NCI-H345 treated with DMSO at 0.1 percent for 48 hours (cell line): ENCODE data around the gene TMEM171.

Source experiments
- DNase-seq: peaks from one replicate; lab custom pipeline; 2025; ENCODE audit not compliant: unreplicated experiment; lab: John Stamatoyannopoulos, UW

The TMEM171 gene

DNA sequence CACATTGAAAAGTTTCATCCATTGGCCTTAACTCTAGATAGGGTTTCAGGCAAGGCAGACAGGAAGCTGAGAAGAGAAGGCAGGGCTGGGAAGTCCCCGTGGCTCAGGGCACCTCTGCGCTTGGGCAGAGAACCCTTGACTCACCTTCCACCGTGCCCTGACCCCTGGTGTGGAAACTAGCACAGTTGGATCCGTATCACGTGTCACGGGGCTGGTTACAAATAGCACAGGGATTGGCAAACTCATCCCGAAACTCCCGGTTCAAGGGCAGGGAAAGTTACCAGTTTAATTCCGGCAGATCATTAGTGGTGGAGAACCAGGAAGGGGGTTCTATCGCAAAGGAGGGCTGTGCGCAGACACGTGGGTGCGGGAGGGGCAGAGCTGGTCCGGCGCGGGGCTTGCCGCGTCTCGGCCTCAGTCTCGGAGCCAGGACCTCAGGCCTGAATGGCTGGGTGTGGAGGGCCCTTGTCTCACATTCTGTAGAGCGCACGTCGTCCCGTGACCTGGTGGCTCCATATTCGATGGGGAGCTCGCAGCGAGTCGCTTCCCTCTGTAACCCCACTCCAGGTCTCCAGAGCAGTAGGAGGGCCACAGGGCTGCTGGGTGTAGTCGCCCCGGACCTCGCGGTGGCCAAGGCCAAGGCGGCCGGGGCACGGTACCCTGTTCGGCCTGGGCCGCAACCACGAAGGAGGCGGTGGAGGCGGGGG is 771 bp upstream of the TMEM171 start:
- DNase-seq = no peak

DNA sequence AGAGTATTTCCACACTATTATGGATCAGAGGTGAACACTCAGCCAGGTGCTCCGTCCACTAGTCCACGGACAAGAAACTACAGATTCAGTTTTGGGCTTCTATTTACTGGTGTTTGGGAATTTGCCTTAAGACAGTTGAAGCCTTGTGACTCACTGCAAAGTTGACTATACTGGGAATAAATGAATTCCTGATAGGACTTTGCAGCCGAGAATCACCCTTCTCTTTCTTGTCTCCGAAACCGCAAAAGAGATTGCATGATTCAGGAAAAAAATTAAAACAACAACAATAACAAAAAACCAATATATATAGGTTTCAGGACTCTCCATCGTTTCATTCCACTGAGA is 716 bp downstream of the TMEM171 start:
- DNase-seq = no peak

DNA sequence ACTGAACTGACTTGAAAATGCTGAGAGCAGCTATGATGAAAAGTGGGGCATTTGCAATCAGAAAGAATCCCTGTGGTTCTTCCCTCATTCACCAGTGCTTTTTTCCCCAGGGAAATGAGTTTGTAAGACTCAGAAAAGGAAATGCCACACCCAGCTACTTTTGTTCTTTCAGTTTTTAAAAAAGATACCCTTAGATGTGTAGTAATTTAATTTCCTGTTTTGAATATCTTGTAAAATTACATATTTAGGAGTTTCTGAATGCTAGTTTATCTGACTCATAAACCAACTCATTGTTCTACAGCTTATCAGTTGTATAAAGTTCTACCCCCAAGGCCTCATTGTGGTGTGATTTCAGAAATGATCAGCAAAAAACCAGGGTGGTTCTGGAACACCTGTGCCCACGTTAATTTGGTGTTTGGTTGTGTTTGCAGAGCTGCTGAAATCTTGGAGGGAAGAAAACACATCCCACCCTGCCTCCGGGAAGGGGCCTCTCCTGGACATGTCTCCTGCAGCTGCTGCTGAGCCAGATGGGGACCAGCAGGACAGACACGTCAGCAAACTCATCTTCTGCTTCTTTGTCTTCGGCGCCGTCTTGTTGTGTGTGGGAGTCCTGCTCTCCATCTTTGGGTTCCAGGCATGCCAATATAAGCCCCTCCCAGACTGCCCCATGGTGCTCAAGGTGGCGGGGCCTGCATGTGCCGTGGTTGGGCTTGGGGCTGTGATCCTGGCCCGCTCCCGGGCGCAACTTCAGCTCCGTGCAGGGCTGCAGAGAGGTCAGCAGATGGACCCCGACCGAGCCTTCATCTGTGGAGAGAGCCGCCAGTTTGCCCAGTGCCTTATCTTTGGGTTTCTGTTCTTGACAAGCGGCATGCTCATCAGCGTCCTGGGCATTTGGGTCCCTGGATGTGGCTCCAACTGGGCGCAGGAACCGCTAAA is 2.8 kb downstream of the TMEM171 start:
- no peak for DNase-seq

DNA sequence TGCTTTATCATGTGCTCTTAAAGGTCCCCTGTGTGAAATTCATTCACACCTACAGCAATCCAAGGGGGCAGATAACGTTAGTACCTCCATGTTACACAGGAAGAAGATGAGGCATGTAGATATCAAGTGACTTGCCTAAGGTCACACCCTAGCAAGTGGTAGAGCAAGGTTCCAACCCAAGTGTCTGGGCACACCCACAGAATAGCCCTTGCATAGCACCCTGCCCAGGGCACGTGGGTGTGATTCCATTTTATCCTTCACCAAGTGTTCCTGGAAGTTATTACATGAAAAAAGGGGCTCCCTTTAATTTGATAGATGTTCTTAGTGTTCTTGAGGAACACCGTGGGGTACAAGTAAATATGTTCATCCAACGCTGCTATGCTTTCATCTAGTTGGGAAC is 4.9 kb downstream of the TMEM171 start:
- DNase-seq = no peak

DNA sequence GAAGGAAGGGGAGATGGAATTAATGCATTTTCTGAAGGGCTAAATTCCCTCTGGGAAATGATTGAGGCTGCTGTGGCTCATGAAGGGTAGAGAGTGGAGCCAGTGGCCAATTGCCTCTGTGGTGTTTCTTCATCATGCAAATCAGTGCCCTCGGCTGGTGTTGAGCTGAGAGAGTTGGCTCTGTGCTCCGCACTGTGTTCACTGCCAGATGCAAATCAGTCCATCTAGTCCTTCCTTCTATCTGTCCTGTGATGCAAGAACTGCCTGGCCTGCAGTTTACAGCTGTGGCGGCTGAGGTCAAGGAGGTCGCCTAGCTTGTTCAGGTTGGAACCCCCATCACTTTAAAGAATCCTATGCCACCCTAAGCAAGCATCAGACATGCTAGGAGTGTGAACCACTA is 6.0 kb downstream of the TMEM171 start:
- DNase-seq = no peak

DNA sequence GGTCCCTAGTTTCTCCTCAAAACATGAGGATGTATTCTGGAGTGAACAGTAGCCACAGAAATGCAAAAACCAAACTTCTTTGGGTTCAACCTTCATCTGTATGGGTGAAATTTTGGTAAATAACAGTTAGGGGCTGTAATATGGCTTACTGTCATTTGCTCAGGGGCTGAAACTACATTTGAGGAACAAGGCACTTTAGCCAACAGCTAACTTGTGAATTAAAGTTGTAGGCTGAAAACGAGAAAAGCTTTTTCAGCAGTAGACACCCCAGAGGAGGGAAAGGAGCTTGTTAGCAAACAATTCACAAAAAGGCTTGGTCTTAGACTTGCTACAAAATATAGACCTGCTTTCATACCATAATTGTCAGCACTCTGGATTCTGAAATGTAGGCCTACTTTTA is 6.6 kb downstream of the TMEM171 start:
- no peak for DNase-seq

DNA sequence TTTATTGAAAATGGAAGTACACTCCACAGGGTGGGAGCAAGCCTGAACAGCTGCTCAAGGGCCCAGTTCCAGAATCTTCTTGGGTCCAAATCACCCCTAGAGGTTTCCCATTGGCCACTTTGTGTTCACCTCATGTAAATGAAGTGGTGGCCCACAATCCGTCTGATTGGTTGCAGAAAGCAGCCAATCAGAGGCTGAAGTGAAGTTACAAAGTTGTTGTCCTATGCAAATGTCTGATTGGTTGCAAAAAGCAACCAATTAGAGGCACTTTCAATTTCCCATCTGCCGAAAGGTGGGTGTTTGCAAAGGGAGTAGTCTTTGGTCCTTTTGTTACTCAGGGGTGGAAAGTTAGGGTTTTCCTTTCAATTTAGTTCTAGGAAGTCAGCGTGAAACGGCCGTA is 8.8 kb downstream of the TMEM171 start:
- DNase-seq = no peak

DNA sequence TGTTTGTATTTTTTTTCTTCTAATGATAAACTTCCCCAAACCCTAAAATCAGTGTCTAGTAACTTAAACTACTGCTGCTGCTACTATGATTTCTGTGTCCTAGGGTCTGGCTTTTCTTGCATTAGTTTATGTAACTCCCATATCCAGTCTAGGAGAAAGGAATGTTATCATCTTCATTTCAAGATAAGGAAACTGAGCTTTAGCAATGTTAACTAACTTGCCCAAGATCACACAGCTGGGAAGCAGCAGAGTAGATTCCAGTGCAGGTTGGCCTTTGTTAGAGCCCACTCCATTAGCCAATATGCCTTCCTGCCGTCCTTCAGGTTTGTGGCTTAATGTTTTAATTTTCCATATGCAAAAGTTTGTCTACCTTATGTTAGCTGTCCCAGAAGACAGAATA is 10.4 kb downstream of the TMEM171 start:
- no peak for DNase-seq

DNA sequence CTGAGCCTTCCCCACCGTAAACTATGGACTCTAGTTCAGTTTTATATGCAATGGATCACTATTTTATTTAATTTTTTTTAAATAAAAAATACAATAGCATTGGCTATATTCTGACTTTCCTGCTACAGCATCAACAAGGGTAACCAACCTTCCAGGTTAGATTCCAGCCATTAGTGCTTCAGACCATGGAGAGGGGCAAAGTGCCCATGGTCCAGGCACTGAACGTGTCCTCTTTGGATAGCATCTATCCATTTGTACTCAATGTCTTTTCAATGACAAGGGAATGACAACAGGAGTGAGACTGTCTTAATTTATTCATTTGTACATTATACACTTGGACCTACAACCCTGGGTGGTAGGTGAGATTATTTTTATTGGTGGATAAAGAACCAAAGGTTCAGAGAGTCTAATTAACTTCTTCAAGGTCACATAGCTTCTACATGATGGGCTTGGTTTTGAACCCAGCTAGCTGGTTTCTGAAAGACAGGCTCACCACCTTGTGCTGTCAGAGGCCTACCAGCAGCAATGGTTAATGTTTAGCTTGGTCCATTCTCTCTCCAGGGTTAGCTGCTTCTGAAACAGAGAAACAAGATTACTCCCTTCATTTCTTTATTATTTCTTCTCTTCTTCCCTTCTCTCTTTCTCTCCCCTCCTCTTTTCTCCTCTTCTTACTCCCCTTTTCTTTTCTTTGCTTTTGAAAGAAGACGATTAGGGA is 11.5 kb downstream of the TMEM171 start:
- no peak for DNase-seq

DNA sequence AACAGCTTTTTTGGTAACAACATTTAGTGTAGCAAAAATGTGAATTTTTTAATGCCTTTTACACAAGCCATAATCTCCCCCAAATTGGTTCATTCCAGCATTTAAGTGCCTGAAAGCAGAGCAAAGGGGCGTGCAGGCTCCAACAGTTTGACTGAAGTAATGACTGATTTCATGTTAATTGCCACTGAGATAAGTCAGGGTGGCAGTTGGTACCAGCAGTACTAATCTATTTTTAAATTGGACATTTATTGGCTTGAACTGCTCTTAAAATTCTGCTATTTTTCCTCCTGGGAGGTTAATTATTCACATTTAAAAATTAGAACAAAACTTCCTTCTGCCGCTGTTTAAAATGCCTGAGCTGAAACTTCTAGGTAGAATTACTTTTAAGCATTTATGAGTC is 12.4 kb downstream of the TMEM171 start:
- DNase-seq = no peak

DNA sequence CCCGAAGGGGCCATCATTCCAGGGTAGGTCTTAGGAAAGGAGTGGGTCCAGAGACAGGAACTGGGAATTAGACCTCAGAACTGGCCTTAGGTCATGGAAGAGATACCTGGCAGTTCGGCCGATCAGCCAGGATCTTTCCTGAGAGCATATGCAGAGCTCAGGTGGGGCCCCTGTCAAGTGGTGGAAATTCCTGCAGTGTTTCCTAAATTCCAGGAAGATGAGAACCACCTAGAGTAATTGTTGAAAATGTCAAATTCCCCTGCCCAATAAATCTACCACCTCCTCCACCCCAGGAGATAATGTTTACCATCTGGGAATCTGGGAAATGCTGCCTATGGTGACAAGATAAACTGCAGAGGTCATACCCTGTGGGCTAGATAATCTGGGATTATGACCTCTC is 14.6 kb downstream of the TMEM171 start:
- DNase-seq = no peak

DNA sequence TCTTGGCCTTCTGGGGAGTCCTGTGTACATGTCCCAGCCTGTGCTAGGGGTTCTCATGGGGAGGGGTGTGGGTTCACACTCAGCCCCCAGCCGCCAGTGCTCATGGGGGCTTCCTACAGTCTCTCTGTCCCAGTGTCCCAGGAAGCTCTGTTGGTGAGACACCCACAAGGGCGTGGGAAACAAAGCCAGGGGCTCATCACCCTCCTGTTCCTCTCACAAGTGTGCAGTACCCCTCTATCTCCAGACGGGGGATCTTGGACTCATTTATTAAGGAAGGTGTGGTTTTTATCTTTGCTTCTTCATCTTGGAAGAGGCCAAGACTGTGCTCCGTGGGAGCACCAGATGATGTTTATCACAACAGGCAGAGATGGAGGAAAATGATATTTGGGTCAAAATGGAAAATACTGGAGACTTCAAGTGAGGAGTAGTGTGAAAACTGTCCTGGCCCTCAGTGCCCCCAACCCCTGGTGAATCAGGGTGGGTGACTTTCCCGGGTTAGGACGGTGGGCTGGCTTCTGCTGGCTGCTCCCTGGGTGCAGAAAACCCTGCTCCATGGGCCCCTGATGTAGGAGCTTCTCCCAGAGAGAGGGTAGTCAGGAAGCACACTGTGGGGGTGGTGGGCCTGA is 15.2 kb downstream of the TMEM171 start:
- DNase-seq = no peak

DNA sequence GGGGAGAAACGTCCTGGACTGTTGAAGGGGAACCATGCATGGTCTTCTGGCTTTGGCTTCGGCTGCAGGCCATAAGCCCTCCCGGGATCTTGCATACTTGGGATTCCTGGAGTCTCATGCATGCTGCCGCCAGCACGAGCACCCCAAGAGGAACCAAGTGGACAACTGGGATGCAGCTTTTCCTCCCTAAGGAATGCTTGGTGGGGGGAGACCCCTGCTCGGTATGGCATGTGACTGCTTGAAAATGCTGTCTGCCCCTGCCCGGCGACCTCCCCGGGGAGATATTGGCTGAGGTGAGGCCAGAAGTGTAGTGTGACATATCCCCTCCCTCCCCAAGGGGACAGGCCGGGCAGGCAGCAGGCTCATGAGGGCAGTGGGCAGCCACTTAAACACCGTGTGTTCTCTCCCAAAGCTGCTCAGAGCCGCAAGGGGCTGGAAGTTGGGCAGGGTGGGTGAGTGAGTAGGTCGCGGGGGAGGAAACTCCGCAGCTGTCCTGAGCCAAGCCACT is 15.7 kb downstream of the TMEM171 start:
- DNase-seq = no peak

DNA sequence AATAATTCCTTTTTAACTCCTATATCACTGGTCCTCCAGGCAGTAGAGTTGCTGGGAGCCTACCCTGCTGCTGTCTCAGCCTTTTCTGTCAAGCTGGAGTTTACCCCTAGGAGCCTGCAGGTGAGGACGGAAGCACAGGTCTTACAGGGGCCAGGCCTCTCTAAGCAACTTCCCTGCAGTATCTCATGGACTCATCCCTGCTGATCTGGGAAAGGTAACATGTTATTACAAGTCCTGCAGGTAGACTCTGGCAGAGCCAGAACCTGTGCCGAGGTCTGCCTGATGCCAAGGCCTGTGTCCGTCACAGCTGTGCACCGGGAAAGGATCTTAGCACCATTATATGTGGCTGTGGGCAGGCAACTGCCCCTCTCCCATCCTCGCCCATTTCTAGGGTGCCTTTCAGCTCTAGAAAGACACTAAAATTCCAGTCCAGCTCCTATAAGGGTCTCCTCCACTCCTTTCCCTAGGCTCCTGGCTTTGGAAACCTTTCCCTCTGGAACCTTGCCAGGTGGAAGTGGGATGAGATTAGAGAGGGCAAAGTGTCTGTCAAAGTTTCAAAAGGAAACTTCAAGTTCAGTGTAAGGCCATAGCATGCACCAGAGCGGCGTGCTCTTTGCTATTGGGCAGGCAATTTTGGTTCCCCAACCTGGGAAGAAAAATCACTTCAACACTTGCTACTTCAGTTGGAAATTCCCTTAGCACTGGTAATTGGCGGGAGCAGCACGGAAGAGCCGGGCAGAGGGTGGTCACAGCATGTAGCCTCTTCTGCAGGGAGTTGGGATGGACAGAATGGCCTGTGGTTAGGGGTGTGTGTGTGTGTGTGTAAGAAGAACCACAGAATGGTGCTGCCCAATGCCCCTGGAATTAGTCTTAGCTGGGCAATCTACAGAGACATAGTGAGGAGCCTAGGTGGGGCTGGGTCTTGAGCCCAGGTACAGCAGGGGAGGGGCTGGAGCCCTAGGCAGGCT is 17.5 kb downstream of the TMEM171 start:
- no peak for DNase-seq

DNA sequence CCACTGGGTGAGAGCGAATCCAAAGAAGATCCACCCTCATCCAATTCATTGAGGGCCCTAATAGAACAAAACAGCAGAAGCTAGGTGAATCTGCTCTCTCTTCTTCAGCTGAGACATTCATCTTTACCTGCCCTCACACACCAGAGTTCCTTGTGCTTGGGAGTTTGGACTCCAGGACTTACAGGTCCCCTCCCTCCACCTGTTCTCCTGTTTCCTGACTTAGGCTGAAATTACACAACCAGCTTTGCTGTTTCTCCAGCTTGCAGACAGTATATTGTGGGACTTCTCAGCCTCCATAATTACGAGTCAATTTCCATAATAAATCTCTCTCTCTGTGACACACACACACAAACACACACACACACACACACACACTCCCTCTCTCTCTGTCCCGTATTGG is 19.1 kb downstream of the TMEM171 start:
- DNase-seq = no peak

DNA sequence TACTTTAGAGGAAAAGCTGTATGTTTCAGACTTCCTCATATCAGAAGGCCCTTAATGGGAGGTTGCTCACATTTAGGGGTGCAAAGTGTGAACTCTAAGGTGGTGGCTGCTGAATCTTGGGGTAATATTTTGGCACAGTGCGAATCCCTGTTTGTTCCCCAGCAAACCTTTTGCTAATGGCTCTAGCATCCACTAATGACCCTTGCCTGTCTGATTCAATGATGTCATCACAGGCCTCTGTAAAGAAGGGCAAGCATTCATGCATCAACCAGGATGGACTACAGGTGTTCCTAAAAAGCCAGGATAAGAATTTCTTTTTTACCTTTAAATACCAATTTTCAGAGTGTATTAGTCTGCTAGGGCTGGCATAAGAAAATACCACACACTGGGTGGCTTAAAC is 20.4 kb downstream of the TMEM171 start:
- no peak for DNase-seq

DNA sequence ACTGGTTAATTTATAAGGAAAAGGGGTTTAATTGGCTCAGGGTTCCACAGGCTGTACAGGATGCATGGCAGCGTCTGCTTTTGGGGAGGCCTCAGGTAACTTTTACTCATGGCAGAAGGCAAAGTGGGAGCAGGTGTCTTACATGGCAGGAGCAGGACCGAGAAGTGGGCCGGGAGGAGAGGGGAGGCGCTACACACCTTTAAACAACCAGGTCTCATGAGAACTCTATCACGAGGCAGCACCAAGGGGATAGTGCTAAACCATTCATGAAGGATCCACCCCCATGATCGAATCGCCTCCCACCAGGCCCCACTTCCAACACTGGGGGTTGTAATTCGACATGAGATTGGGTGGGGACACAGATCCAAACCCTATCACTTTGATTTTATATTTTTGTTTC is 21.7 kb downstream of the TMEM171 start:
- no peak for DNase-seq

DNA sequence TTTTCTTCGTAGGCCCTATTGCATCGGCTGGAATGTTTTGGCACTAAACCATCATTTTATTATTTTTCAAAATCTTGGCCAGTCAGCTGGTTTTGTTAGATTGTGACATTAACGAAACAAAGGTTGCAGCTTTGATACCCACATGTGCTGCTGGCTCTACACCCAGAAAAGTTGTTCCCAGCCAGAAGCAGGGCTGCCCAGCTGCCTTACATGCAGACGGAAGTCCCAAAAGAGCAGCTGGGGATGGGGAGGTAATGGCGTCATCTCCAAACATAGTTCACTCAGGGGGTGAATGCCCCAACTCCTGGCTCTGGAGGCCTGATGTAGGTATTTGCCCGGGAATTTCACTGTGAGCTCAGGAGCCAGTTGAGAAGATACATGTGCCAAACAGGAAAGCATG is 23.3 kb downstream of the TMEM171 start:
- no peak for DNase-seq

DNA sequence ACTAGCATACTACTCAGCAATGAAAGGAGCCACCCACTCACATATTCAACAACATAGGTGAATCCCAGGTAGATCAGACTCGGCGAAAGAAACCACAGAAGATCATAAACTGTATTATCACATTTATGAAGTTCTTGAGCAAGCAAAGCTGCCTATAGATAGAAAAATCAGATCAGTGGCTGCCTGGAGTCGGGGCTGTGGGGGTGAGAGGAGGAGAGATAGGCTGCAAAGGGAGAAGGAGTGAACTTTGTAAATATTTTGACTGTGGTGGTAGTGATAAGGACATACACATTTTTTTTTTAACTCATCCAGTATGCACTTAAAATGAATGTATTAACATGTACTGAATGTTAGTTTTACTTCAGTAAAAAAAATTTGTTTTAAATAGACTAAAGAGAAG is 29.2 kb downstream of the TMEM171 start:
- no peak for DNase-seq

DNA sequence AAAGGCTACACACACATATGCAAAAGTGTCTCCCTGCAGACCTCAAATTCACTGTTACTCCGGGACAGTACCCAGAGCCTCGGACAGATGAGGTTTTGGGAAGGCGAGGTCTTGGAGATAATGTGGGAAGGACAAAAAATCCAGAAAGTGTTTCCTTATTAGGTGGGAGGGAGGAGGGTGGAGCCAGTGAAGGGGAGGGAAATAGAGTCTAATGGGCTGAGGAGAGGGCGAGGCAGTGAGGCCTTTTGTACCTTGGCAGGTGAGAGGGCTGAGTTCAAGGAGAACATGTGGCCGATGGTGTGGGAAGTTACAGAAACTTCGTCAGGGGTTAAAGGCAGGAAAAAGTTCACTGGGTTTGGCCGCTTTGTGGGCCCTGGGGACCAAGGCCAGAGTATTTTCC is 30.5 kb downstream of the TMEM171 start:
- no peak for DNase-seq
